Sigmoid colon (tissue), 7 donors: ENCODE data around the gene UST. TPM values are rescaled to one million over a fixed set of nuclear protein-coding genes. Genes with fewer than 3 reads are reported as not detected.
"Not testable (repeated sequence)": the region's sequence is repeated elsewhere in the genome, so short reads cannot be mapped to it uniquely, and the experiment has no call there.

ENCODE experiments used
- DNase-seq: peaks from one replicate; pipeline ENCODE4 v3.0.0-alpha.2; 2019
- H3K27ac ChIP-seq, 4 donors: fragments of 200-600 bp; sonication (generic); one replicate each; pipeline ENCODE4 v1.5.1; 2016 to 2019; ENCODE audit warnings: mild to moderate bottlenecking in 1 of 4
- H3K27me3 ChIP-seq, 3 donors: fragments of 200-600 bp; sonication (generic); one replicate each; pipeline ENCODE4 v1.5.1; 2019; ENCODE audit warnings: mild to moderate bottlenecking in 1 of 3
- H3K36me3 ChIP-seq, 4 donors: fragments of 200-600 bp; sonication (generic); one replicate each; pipeline ENCODE4 v1.5.1; 2016 to 2019
- H3K4me1 ChIP-seq, 4 donors: fragments of 200-600 bp; sonication (generic); one replicate each; pipeline ENCODE4 v1.5.1; 2017 to 2019
- H3K4me3 ChIP-seq, 4 donors: fragments of 200-600 bp; sonication (generic); one replicate each; pipeline ENCODE4 v1.5.1; 2017 to 2019; ENCODE audit warnings: mild to moderate bottlenecking in 2 of 4, moderate library complexity in 1 of 4
- H3K9me3 ChIP-seq, 4 donors: fragments of 200-600 bp in 3 of 4; sonication (generic) in 3 of 4; one replicate each; pipeline versions ENCODE4 v1.5.1 to v1.6.1; 2013 to 2019
- EP300 ChIP-seq, 4 donors: sonication (generic); formaldehyde crosslinking; IDR thresholded peaks; one replicate each; pipeline ENCODE4 v1.6.1; 2017; ENCODE audit warnings: antibody characterized with exemption in 4 of 4
- POLR2A ChIP-seq, 2 donors: fragments of 450-650 bp; IDR thresholded peaks; one replicate each; pipeline ENCODE4 v1.6.1; 2016; ENCODE audit warnings: antibody characterized with exemption in 2 of 2, mild to moderate bottlenecking in 2 of 2, moderate library complexity in 2 of 2
- POLR2AphosphoS5 ChIP-seq, 4 donors: sonication (generic); formaldehyde crosslinking; IDR thresholded peaks; one replicate each; pipeline ENCODE4 v1.6.1; 2017; ENCODE audit warnings: antibody characterized with exemption in 4 of 4
- WGBS, 2 donors: extraction: QIAGEN DNeasy Blood & Tissue Kit; methylation state at CpG; one replicate each; pipeline ENCODE4 v1.1.7; 2013; 5-methylcytosine and 5-hydroxymethylcytosine counted together
- intact Hi-C: fragments of 100-400 bp; cut with DNase I; formaldehyde crosslinking; loops from one replicate; pipeline ENCODE4 v1.15.1; 2023
- polyA plus RNA-seq, 3 donors: library from polyadenylated mRNA; stranded (reverse); fragments of 200-250 nt; gene quantifications; one replicate each; pipeline ENCODE4 v1.2.3, GENCODE V29; 2013
- total RNA-seq, 4 donors: library from RNA; depleted of rRNA; stranded (reverse); fragments of >200 nt; gene quantifications; one replicate each; pipeline ENCODE4 v1.1.0, GENCODE V29; 2016
- TF ChIP-seq, protein P1 (sequence below), 4 experiments: fragments of 450-650 bp in 3 of 4; fragments of 200-600 bp in 1 of 4; IDR thresholded peaks; one replicate each; pipeline ENCODE4 v1.5.1; 2016 to 2019; ENCODE audit warnings: antibody characterized with exemption in 4 of 4, mild to moderate bottlenecking in 3 of 4, moderate library complexity in 2 of 4
- donor health status: healthy with polysubstance abuse.
- donor health status: Bipolar disorder and iron deficiency.
- donor health status: healthy.

Gene UST
- total and polyA plus RNA-seq, 7 donors = 0.46 to 35.2 (median 21.8) TPM

DNA sequence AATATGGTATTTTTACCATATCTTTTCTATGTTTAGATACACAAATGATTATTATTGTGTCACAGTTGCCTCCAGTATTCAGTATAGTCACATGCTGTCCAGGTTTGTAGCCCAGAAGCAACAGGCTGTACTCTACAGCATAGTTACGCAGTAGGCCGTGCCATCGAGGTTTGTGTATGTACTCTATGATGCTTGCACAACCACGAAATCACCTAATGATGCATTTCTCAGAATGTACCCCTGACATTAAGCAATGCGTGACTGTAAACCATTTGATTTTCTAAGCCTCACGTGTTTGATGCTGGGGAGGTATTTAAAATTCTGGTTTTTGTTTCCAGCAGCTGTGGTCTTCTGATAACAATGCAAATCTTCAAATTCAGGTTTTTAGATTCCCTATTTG lies 207.6 kb downstream of the UST start:
- DNase-seq = no peak
- TF ChIP-seq, protein P1, sequence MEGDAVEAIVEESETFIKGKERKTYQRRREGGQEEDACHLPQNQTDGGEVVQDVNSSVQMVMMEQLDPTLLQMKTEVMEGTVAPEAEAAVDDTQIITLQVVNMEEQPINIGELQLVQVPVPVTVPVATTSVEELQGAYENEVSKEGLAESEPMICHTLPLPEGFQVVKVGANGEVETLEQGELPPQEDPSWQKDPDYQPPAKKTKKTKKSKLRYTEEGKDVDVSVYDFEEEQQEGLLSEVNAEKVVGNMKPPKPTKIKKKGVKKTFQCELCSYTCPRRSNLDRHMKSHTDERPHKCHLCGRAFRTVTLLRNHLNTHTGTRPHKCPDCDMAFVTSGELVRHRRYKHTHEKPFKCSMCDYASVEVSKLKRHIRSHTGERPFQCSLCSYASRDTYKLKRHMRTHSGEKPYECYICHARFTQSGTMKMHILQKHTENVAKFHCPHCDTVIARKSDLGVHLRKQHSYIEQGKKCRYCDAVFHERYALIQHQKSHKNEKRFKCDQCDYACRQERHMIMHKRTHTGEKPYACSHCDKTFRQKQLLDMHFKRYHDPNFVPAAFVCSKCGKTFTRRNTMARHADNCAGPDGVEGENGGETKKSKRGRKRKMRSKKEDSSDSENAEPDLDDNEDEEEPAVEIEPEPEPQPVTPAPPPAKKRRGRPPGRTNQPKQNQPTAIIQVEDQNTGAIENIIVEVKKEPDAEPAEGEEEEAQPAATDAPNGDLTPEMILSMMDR (IDR thresholded peaks at IDR 0.05) = no peak
- TF ChIP-seq EP300 (IDR thresholded peaks at IDR 0.05) (no peak), POLR2AphosphoS5 (IDR thresholded peaks at IDR 0.05) (no peak), POLR2A (IDR thresholded peaks at IDR 0.05) (no peak)
- Histone ChIP-seq H3K9me3 (no peaks in the 10 kb centered on the region), H3K4me3 (no peak overlapping the region), H3K27me3 (no peaks in the 10 kb centered on the region), H3K27ac (no peak overlapping the region), H3K4me1 (peaks cover 0 to 35% (median 24%) of the 10 kb centered on the region in 4 donors), H3K36me3 (no peaks in the 10 kb centered on the region)
- intact Hi-C loops = no loop called here
- 93 to 96% methylated on average over 6 of the region's 6 CpGs for WGBS, 2 donors

DNA sequence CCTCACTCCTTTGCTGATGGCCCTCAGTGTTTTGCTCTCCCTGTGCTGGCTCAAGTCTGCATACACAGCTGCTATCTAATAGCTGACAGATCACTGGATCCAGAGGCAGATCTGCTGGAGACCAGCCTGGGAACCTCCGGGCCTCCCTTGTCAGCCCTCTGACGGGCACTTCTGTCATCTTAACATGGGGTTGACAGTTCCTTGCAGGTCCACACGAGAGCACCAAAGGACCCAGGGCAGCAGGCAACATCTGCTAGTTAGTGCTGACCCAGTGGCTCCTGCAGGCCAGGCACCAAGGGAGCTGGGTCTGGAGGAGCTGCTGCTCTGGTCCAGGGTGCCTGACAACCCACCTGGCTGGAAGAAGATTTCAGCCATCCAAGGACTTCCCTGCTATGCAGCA lies 208.1 kb downstream of the UST start:
- 80 to 89% methylated on average over 3 of the region's 3 CpGs for WGBS, 2 donors
- Histone ChIP-seq H3K27me3 (no peaks in the 10 kb centered on the region), H3K36me3 (no peaks in the 10 kb centered on the region), H3K9me3 (no peaks in the 10 kb centered on the region), H3K27ac (no peak overlapping the region), H3K4me1 (peaks cover 0 to 31% (median 20%) of the 10 kb centered on the region in 4 donors), H3K4me3 (no peak overlapping the region)
- TF ChIP-seq POLR2AphosphoS5 (IDR thresholded peaks at IDR 0.05) = no peak
- TF ChIP-seq, protein P1 (IDR thresholded peaks at IDR 0.05) = no peak
- no peak for TF ChIP-seq EP300 (IDR thresholded peaks at IDR 0.05)
- TF ChIP-seq POLR2A (IDR thresholded peaks at IDR 0.05) = no peak
- DNase-seq = no peak
- intact Hi-C loops = no loop called here

DNA sequence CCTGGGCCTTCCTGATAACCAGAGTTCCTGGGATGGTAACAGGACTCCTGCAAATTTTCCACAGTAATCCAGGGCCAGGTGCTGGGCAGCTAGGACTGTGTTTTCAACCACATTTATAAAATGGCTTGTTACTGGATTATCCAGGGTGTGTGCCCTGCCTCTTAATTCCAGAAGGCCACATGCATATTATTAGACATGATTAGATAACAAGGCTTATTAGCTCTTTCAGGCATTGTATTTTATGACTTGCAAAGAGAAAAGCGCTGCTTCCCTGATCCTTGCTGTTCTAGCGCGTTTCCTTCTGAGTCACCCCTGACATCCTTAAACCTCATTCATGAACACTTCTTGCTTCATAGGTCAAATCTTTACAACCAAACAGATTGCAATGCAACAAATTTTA lies 208.6 kb downstream of the UST start:
- Histone ChIP-seq H3K4me3 (no peak overlapping the region), H3K36me3 (no peaks in the 10 kb centered on the region), H3K9me3 (no peaks in the 10 kb centered on the region), H3K27ac (no peak overlapping the region), H3K4me1 (peaks cover 0 to 26% (median 17%) of the 10 kb centered on the region in 4 donors), H3K27me3 (no peaks in the 10 kb centered on the region)
- TF ChIP-seq, protein P1 (IDR thresholded peaks at IDR 0.05) = no peak
- TF ChIP-seq POLR2AphosphoS5 (IDR thresholded peaks at IDR 0.05) (no peak), POLR2A (IDR thresholded peaks at IDR 0.05) (no peak), EP300 (IDR thresholded peaks at IDR 0.05) (no peak)
- DNase-seq = no peak
- 87 to 89% methylated on average over 3 of the region's 3 CpGs for WGBS, 2 donors
- intact Hi-C loops = no loop called here

DNA sequence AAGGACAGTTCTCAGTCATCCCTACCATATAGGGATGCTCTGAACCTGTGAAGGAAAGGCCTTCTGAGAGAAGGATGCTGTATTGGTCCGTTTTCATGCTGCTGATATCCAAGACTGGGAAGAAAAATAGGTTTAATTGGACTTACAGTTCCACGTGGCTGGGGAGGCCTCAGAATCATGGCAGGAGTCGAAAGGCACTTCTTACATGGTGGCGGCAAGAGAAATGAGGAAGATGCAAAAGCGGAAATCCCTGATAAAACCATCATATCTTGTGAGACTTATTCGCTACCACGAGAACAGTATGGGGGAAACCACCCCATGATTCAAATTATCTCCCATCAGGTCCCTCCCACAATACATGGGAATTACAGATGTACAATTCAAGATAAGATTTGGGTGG lies 209.3 kb downstream of the UST start:
- 90 to 92% methylated on average over 7 of the region's 7 CpGs for WGBS, 2 donors
- intact Hi-C loops = not testable (repeated sequence)

DNA sequence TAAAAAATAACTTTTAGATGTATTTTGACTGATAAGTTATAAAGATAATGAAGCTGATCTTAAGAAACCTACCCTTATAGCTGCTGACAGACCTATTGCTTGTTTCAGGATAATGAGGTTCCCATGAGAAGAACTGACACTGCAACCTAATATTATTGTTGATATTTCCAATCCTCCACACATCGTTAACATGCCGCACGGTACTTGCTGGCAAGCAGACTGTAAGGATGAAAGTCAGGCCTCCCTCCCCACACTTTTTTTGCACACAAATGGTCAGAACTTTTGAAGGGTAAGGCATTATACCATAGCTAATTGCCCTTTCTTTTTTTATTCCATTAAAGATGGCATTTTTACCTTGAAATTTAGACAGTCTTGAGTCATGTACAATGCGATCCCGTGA lies 210.9 kb downstream of the UST start:
- DNase-seq = no peak
- Histone ChIP-seq H3K36me3 (no peaks in the 10 kb centered on the region), H3K27ac (no peak overlapping the region), H3K4me1 (peaks cover 0 to 7% (median 1%) of the 10 kb centered on the region in 4 donors), H3K27me3 (no peaks in the 10 kb centered on the region), H3K9me3 (no peaks in the 10 kb centered on the region), H3K4me3 (no peak overlapping the region)
- 95% methylated on average over 5 of the region's 5 CpGs for WGBS, 2 donors
- TF ChIP-seq POLR2AphosphoS5 (IDR thresholded peaks at IDR 0.05) (no peak), EP300 (IDR thresholded peaks at IDR 0.05) (no peak), POLR2A (IDR thresholded peaks at IDR 0.05) (no peak)
- TF ChIP-seq, protein P1 (IDR thresholded peaks at IDR 0.05) = no peak
- intact Hi-C loops = no loop called here

More for the DNA sequence above, 209.3 kb downstream of the UST start:
- not testable (repeated sequence) for H3K36me3 ChIP-seq, H3K4me3 ChIP-seq, H3K27ac ChIP-seq, DNase-seq, H3K27me3 ChIP-seq, H3K9me3 ChIP-seq
- peaks cover 0 to 22% (median 14%) of the 10 kb centered on the region in 4 donors for H3K4me1 ChIP-seq
